GM21529 (cell line): ENCODE results near the gene CDC14B.
A peak's percentile ranks its signal among the peaks of the same experiment; 100 is the strongest.
"Not testable (repeated sequence)": the region's sequence is repeated elsewhere in the genome, so short reads cannot be mapped to it uniquely, and the experiment has no call there.

Experiments used
- ATAC-seq: cut with Tn5 transposase; IDR thresholded peaks from one replicate; pipeline ENCODE4 v1.9.1; 2021; ENCODE audit not compliant: unreplicated experiment

The CDC14B gene

GRCh38 chr9:96626912-96627311 lies 7.3 kb upstream of the CDC14B start:
- ATAC-seq, result no peak

- no peak for ATAC-seq
Measured at GRCh38 chr9:96621618-96622017, 2.0 kb upstream of the CDC14B start.

- no peak for ATAC-seq
Measured at GRCh38 chr9:96620832-96621269, 1.2 kb upstream of the CDC14B start.

GRCh38 chr9:96620181-96620514 lies 505 bp upstream of the CDC14B start:
- no peak for ATAC-seq

GRCh38 chr9:96619124-96619465 lies 548 bp downstream of the CDC14B start:
- peak; percentile 7 for ATAC-seq

GRCh38 chr9:96618209-96619123 lies 1.2 kb downstream of the CDC14B start:
- no peak for ATAC-seq

GRCh38 chr9:96617439-96618185 lies 2.0 kb downstream of the CDC14B start:
- ATAC-seq, result no peak

- no peak for ATAC-seq
Measured at GRCh38 chr9:96616817-96617438, 2.7 kb downstream of the CDC14B start.

- ATAC-seq, result no peak
Measured at GRCh38 chr9:96615411-96615810, 4.2 kb downstream of the CDC14B start.

GRCh38 chr9:96614664-96615063 lies 5.0 kb downstream of the CDC14B start:
- not testable (repeated sequence) for ATAC-seq

GRCh38 chr9:96612966-96613589 lies 6.6 kb downstream of the CDC14B start:
- no peak for ATAC-seq

GRCh38 chr9:96612105-96612965 lies 7.3 kb downstream of the CDC14B start:
- ATAC-seq, result no peak

GRCh38 chr9:96611302-96611701 lies 8.3 kb downstream of the CDC14B start:
- ATAC-seq, result no peak

GRCh38 chr9:96609732-96610131 lies 9.9 kb downstream of the CDC14B start:
- no peak for ATAC-seq

- no peak for ATAC-seq
Measured at GRCh38 chr9:96607971-96608370, 11.7 kb downstream of the CDC14B start.

- ATAC-seq, result no peak
Measured at GRCh38 chr9:96605328-96605727, 14.3 kb downstream of the CDC14B start.

- no peak for ATAC-seq
Measured at GRCh38 chr9:96604004-96604319, 15.7 kb downstream of the CDC14B start.

GRCh38 chr9:96603305-96604003 lies 16.2 kb downstream of the CDC14B start:
- no peak for ATAC-seq

- ATAC-seq, result no peak
Measured at GRCh38 chr9:96599298-96599697, 20.3 kb downstream of the CDC14B start.

- ATAC-seq, result no peak
Measured at GRCh38 chr9:96596601-96597111, 23.0 kb downstream of the CDC14B start.
